Stimulated activated CD8-positive, alpha-beta memory T cell treated with anti-CD3 and anti-CD28 coated beads, Interleukin-15, amount 100 ng/mL, for 1 hour (primary cell): Measurements from ENCODE around the gene KSR1.
"Not testable (repeated sequence)": the region's sequence is repeated elsewhere in the genome, so short reads cannot be mapped to it uniquely, and the experiment has no call there.

ENCODE experiments used
- DNase-seq: peaks from one replicate; pipeline ENCODE4 v3.0.0-alpha.2; 2020; ENCODE audit warnings: low read depth

KSR1 gene

GRCh38 chr17:27455914-27456680, at the start of gene KSR1:
TSS of gene KSR1 (plus strand) at chr17:27456448. CDS start at chr17:27456644, 196 bp downstream.
- peak; percentile 50 for DNase-seq

DNA sequence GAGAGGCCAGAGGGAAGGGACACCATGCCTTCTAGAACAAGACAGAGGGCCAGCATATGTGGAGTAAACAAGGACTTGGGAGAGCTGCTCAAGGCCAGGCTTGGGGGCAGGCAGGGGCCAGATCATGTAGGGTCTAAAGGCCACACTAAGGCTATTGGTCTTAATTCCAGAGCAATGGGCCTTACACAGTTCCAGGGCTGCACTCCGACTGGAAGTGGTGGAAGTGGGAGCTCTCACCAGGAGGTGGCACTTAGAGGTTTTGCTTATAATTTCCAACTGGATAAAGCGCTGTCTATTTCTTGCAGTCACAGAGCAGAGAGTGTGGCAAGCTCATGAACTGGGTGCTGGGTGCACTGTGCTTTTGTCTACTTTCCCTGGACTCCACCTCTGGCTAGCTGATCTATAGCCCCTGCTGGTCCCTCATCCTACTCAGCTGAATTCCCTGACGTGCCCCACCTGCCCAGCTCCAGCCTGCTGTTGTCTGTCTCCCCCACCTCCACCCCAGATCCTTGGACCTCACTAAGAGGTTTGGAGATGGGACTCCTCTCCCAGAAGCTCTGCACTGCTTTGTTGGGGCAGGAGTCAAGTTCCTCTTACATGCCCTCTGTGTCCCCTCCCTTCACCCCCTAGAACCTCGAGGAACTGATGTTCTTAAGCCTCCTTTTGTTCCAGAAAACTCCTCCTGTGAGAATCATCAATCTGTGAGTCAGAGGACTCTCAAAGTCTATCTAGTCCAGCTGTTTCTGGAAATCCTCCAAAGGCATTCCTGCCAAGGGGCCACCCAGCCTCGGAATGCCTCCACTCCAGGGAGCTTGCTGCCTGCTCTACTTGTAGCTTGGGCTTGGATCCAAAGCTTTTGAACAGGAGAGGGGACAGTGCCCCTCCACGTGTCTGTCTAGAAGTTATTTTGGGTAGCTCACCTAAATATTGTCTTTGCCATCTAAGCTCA, 48.1 kb upstream of the KSR1 start:
- DNase-seq, result no peak

GRCh38 chr17:27408891-27409290, 47.4 kb upstream of the KSR1 start:
- DNase-seq, result no peak

GRCh38 chr17:27412158-27412557, 44.1 kb upstream of the KSR1 start:
- DNase-seq, result not testable (repeated sequence)

DNA sequence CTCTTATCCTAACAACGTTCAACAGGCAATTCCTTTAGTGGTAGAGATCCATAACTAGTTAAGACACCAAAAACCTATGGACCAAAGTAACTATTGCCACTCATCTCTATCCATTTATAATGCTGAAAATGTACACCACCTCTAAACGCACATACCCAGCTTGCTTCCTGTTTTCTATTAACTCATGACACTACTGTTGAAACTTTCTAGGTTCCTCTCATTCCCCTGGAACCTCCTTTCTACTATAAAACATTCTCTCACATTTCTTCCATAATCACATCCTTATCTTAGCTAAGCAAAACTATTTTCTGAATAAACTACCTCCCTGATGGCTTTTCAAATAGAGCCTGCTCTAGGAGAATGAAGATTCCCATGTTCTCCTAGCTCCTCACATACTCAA, 42.9 kb upstream of the KSR1 start:
- DNase-seq, result no peak

- DNase-seq, result no peak
Observed at GRCh38 chr17:27413792-27414191, 42.5 kb upstream of the KSR1 start.

- no peak for DNase-seq
Observed at GRCh38 chr17:27414271-27414670, 42.0 kb upstream of the KSR1 start.

- no peak for DNase-seq
Observed at GRCh38 chr17:27414694-27415093, 41.6 kb upstream of the KSR1 start.

GRCh38 chr17:27415120-27415795, 41.0 kb upstream of the KSR1 start:
- DNase-seq, result no peak

GRCh38 chr17:27417596-27418365, 38.5 kb upstream of the KSR1 start:
- DNase-seq, result no peak

DNA sequence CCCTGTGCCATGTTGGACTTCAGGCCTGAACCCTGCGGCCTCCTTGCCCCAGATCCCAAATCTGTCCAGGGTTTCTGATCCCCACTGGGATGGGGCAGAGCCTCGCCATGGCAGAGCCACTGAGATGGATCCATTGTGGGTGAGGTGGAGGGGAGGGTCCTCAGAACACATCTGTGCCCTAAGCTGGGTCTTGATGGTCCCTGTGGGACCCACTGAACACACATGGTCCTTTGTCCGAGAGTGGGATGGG, 38.0 kb upstream of the KSR1 start:
- DNase-seq, result no peak

DNA sequence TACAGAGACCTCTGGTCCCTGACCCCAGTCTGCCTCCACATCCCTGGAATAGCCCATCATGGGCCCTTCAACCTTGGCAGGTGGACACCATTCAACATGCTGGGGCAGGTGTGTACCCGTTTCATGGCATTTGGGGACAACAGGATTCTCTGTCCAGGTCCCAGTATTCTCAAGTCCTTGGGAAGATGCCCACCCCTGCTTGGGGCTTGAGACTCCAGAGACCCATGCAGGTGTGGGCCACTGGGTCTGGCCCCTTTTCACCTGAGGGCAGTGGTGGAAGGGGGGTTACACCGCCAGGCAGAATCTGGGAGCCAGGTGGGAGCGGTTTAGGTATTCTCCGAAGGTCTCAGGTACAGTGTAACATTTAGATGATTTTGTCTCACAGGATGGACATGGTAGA, 37.1 kb upstream of the KSR1 start:
- DNase-seq, result no peak

DNA sequence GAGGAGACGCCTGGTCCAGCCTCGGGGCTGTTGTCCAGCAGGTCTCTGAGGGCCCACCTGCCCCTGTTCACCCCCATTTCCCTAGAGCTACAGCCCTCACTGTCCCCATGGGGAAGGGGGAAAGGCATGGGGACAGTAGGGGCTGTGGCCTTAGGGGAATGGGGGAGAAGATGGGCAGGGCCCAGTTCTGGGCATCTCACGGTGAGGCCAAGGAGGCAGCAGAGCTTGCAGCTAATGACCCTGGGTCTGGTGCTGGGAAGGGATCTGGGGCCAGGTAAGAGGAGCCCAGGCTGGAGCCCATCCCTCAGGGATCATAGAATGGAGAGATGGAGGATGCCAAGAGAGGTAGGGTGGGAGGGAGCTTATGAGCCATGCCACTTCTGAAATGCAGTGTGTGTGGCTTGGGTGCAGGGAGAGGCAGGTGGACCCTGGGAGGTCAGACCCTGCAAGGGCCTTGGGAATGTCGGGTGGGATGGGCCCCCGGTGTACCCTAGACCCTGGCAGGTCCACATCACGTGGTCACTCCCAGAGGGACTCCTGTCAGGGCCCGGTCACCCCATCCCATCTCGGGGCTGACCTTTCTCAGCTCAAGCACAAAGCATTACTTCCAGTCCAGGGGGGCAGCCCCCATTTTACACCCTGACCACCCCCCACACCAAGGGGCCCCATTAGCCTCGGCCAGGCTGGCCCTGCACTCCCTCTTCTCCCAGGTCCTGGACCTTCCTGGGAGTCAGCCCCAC, 35.9 kb upstream of the KSR1 start:
- no peak for DNase-seq

- DNase-seq, result no peak
Observed at GRCh38 chr17:27421111-27421510, 35.1 kb upstream of the KSR1 start.

GRCh38 chr17:27421626-27422025, 34.6 kb upstream of the KSR1 start:
- not testable (repeated sequence) for DNase-seq

GRCh38 chr17:27422601-27423000, 33.6 kb upstream of the KSR1 start:
- DNase-seq, result no peak

DNA sequence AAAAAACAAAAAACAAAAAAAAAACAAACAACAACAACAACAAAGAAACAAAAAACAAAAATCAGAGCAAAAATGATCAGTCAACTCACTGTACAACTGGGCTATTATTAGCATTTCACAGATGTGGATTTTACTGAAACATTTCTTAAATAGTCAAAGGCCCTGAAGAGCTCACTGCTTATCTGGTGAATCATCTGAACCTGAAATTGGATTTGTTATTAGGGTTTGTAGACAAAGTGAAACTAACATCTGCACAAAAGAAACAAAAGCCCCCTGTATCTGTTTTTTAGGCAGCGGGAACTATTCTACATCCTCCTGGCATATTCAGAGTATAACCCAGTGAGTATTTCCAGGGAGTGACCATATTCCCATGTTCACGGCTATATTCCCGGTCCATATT, 32.6 kb upstream of the KSR1 start:
- DNase-seq, result no peak

DNA sequence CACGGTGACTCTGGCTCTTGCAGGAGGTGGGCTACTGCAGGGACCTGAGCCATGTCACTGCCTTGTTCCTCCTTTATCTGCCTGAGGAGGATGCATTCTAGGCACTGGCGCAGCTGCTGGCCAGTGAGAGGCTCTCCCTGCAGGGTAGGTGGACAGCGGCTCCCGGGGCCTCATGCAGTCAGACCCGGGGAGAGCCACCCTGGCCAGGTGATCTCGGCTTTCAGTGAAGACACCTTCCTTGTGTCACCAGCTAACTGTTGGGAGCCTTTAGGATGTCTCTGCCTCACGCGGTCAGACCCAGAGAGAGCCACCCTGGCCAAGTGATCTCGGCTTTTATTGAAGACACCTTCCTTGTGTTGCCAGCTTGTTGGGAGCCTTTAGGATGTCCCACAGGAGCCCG, 31.7 kb upstream of the KSR1 start:
- no peak for DNase-seq

GRCh38 chr17:27424941-27425340, 31.3 kb upstream of the KSR1 start:
- DNase-seq, result no peak

DNA sequence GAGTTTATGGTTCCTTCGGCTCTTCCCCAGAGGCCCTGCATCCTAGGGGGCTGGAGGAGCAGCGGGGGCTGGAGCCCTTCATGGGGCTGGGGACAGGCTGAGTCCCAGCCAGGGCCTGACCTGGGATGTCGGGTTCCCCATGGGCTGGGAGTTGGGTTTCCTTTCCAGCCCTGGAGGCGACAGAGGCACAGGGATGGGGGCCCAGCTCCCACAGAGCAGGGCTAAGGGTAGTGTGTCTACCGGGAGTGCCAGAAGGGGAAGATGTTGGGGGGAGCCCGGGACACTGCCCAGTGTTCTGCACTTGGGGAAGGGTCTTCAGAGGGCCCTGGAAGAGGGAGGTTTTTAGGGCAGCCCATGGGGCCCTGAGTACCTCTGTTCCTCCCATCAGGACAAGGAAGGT, 30.7 kb upstream of the KSR1 start:
- not testable (repeated sequence) for DNase-seq

DNA sequence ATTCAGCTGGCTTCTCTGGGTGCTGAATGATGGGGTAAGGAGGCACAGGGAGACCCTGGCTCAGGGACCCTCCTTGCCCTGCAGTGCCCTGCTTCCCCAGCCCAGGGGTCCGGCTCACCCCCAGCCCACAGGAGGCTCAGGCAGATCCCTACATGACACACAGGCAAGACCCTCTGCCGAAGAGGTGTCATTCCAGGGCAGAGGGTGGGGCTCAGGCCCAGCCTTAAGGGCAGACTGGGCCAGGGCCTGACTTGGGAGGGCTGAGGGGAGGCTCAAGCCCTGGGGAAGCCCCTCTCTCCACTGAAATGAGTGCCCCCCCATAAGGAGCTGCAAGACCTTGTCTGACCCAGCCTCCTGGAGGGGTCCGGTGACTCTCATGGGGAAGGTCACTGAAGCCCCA, 30.3 kb upstream of the KSR1 start:
- no peak for DNase-seq
